HCT116 (cell line): ENCODE measurements around the gene SYCP1. TPM values are rescaled to one million over a fixed set of nuclear protein-coding genes. Genes with fewer than 3 reads are reported as not detected.

Experiments
- ATAC-seq: fragments of 200-7000 bp; cut with Tn5 transposase; 2 replicates; pipeline ENCODE4 v1.9.1; 2020; ENCODE audit warnings: mild to moderate bottlenecking, moderate library complexity
- BruUV-seq: library from RNA; stranded (reverse); fragments of 400-500 nt; replicated peaks from 2 replicates; lab custom pipeline; 2021; lab: Mats Ljungman, UMichigan
- CTCF ChIA-PET: fragments of 300-600 bp; sonication (Branson Sonifier 250); formaldehyde crosslinking; loops from one replicate; lab custom pipeline; 2021; ENCODE audit warnings: antibody characterized with exemption; lab: Charles Lee
- POLR2A ChIA-PET: fragments of 300-600, 350-600 bp; sonication (Branson Sonifier 250); formaldehyde crosslinking; loops from one replicate; lab custom pipeline; 2021; ENCODE audit warnings: antibody characterized with exemption; lab: Charles Lee
- RAD21 ChIA-PET, 2 experiments: fragments of 300-600 bp; sonication (Branson Sonifier 250); formaldehyde crosslinking; loops; one replicate each; lab custom pipeline; 2023; ENCODE audit warnings: low total read pairs in 2 of 2; ENCODE audit not compliant: uncharacterized antibody in 2 of 2, unreplicated experiment in 2 of 2, low non-redundant PET in 1 of 2; lab: Charles Lee
- DNase-seq: peaks from one replicate; pipeline ENCODE4 v3.0.0-alpha.2; 2010; ENCODE audit warnings: low read depth, low spot score
- H2AFZ ChIP-seq: fragments of 200-600 bp; shearing (Covaris generic), sonication (generic); 2 replicates; pipeline ENCODE4 v1.6.1; 2017; ENCODE audit warnings: low read depth, mixed run types, mixed read lengths, antibody characterized with exemption, low read length; ENCODE audit not compliant: poor library complexity, severe bottlenecking
- H3K27ac ChIP-seq: 2 replicates; pipeline ENCODE4 v1.5.1; 2012; ENCODE audit warnings: low read depth, low read length
- H3K27me3 ChIP-seq: fragments of 200-600 bp; sonication (generic); 2 replicates; pipeline ENCODE4 v1.6.1; 2016; ENCODE audit warnings: mixed run types, low read length, mixed read lengths; ENCODE audit not compliant: insufficient read depth
- H3K36me3 ChIP-seq, 2 experiments: fragments of 200-500 bp in 1 of 2; fragments of 200-600 bp in 1 of 2; sonication (Bioruptor generic) in 1 of 2; sonication (generic) in 1 of 2; 2 replicates each; pipeline versions ENCODE4 v1.5.1 to v1.6.1; 2014 to 2016; ENCODE audit warnings: low read length in 2 of 2, inconsistent platforms in 1 of 2, mixed read lengths in 1 of 2, mixed run types in 1 of 2; ENCODE audit not compliant: insufficient read depth in 2 of 2, control insufficient read depth in 1 of 2
- H3K4me1 ChIP-seq, 2 experiments: fragments of 200-600 bp in 1 of 2; sonication (generic) in 1 of 2; 2 replicates each; pipeline versions ENCODE4 v1.5.1 to v1.6.1; 2012 to 2017; ENCODE audit warnings: low read length in 2 of 2, inconsistent platforms in 1 of 2, mild to moderate bottlenecking in 1 of 2, mixed read lengths in 1 of 2, mixed run types in 1 of 2, moderate library complexity in 1 of 2; ENCODE audit not compliant: insufficient read depth in 2 of 2, control insufficient read depth in 1 of 2
- H3K4me2 ChIP-seq: fragments of 200-600 bp; sonication (generic); 2 replicates; pipeline ENCODE4 v1.6.1; 2017; ENCODE audit warnings: mixed run types, low read length, mixed read lengths
- H3K4me3 ChIP-seq, 2 experiments: fragments of 200-600 bp in 1 of 2; sonication (generic) in 1 of 2; replicated peaks in 1 of 2; 2 replicates each; pipeline ENCODE4 v1.5.1; 2011 to 2016; ENCODE audit warnings: low read length in 2 of 2, control low read depth in 1 of 2, low read depth in 1 of 2, mild to moderate bottlenecking in 1 of 2, mixed read lengths in 1 of 2, mixed run types in 1 of 2
- H3K79me2 ChIP-seq: fragments of 200-600 bp; sonication (generic); 2 replicates; pipeline ENCODE4 v1.6.1; 2017; ENCODE audit warnings: mild to moderate bottlenecking, mixed run types, low read length, moderate library complexity, mixed read lengths; ENCODE audit not compliant: insufficient read depth
- H3K9ac ChIP-seq: fragments of 200-600 bp; sonication (generic); 2 replicates; pipeline ENCODE4 v1.6.1; 2016; ENCODE audit warnings: low read length, mixed read lengths
- H3K9me2 ChIP-seq: fragments of 200-600 bp; sonication (generic), shearing (Covaris generic); 2 replicates; pipeline ENCODE4 v1.6.1; 2017; ENCODE audit warnings: mixed run types, mild to moderate bottlenecking, moderate library complexity; ENCODE audit not compliant: insufficient read depth
- H3K9me3 ChIP-seq, 2 experiments: fragments of 200-500 bp in 1 of 2; fragments of 200-600 bp in 1 of 2; sonication (Bioruptor generic) in 1 of 2; sonication (generic) in 1 of 2; 2 replicates each; pipeline ENCODE4 v1.6.1; 2014 to 2017; ENCODE audit warnings: low read length in 2 of 2, mixed read lengths in 2 of 2, inconsistent platforms in 1 of 2, low read depth in 1 of 2, mild to moderate bottlenecking in 1 of 2, mixed run types in 1 of 2, moderate library complexity in 1 of 2; ENCODE audit not compliant: control insufficient read depth in 1 of 2, insufficient read depth in 1 of 2
- H4K20me1 ChIP-seq: fragments of 200-600 bp; sonication (generic), shearing (Covaris generic); 2 replicates; pipeline ENCODE4 v1.6.1; 2017; ENCODE audit warnings: mixed run types, mild to moderate bottlenecking, moderate library complexity; ENCODE audit not compliant: insufficient read depth
- CBX3 ChIP-seq: IDR thresholded peaks from 2 replicates; pipeline ENCODE4 v1.6.1; 2012; ENCODE audit warnings: low read depth
- CEBPB ChIP-seq: IDR thresholded peaks from 2 replicates; pipeline ENCODE4 v1.6.1; 2012; ENCODE audit warnings: low read depth
- CTCF ChIP-seq, 3 experiments: fragments of 200-600 bp in 1 of 3; sonication (generic) in 1 of 3; IDR thresholded peaks in 2 of 3; conservative IDR thresholded peaks in 1 of 3; 2 replicates each; pipeline ENCODE4 v1.5.1; 2012 to 2017; ENCODE audit warnings: low read depth in 2 of 3, low read length in 2 of 3, antibody characterized with exemption in 1 of 3, borderline replicate concordance in 1 of 3, control low read depth in 1 of 3, mild to moderate bottlenecking in 1 of 3, mixed read lengths in 1 of 3, mixed run types in 1 of 3, moderate library complexity in 1 of 3; ENCODE audit not compliant: insufficient read depth in 1 of 3
- EGR1 ChIP-seq: IDR thresholded peaks from 2 replicates; pipeline ENCODE4 v1.6.1; 2012; ENCODE audit warnings: low read depth
- ELF1 ChIP-seq: IDR thresholded peaks from 2 replicates; pipeline ENCODE4 v1.6.1; 2012; ENCODE audit warnings: low read depth, borderline replicate concordance
- EZH2 ChIP-seq: fragments of 200-600 bp; sonication (generic); IDR thresholded peaks from 2 replicates; pipeline ENCODE4 v1.6.1; 2017; ENCODE audit warnings: antibody characterized with exemption, mixed run types
- EZH2phosphoT487 ChIP-seq: fragments of 200-600 bp; IDR thresholded peaks from 2 replicates; pipeline ENCODE4 v1.6.1; 2018; ENCODE audit warnings: antibody characterized with exemption, borderline replicate concordance
- JUND ChIP-seq: IDR thresholded peaks from 2 replicates; pipeline ENCODE4 v1.6.1; 2012
- POLR2A ChIP-seq: IDR thresholded peaks from 2 replicates; pipeline ENCODE4 v1.7.0; 2011; ENCODE audit warnings: borderline replicate concordance; ENCODE audit not compliant: insufficient read depth, insufficient read length; ENCODE audit errors: extremely low read depth
- POLR2AphosphoS5 ChIP-seq: IDR thresholded peaks from 2 replicates; pipeline ENCODE4 v1.6.1; 2011; ENCODE audit warnings: mild to moderate bottlenecking, low read depth, low read length, moderate library complexity
- RAD21 ChIP-seq: IDR thresholded peaks from 2 replicates; pipeline ENCODE4 v1.6.1; 2012; ENCODE audit warnings: low read depth, mild to moderate bottlenecking
- SP1 ChIP-seq: IDR thresholded peaks from 2 replicates; pipeline ENCODE4 v1.6.1; 2012; ENCODE audit warnings: low read depth
- TCF7L2 ChIP-seq: IDR thresholded peaks from 2 replicates; pipeline ENCODE4 v1.7.0; 2011; ENCODE audit warnings: borderline replicate concordance, inconsistent platforms; ENCODE audit not compliant: insufficient read depth, insufficient read length; ENCODE audit errors: extremely low read depth
- YY1 ChIP-seq: IDR thresholded peaks from 2 replicates; pipeline ENCODE4 v1.6.1; 2011; ENCODE audit warnings: low read length, low read depth, moderate library complexity, mild to moderate bottlenecking; ENCODE audit not compliant: insufficient replicate concordance; ENCODE audit errors: extremely low read depth
- ZFX ChIP-seq: fragments of 450-650 bp; IDR thresholded peaks from 2 replicates; pipeline ENCODE4 v1.6.1; 2017
- ZNF274 ChIP-seq: fragments of 200-500 bp; sonication (Bioruptor generic); IDR thresholded peaks from 2 replicates; pipeline ENCODE4 v1.6.1; 2014; ENCODE audit warnings: mild to moderate bottlenecking, low read depth, low read length, inconsistent platforms
- intact Hi-C: fragments of 100-400 bp; cut with micrococcal nuclease; formaldehyde crosslinking; loops from 2 replicates; pipeline ENCODE4 v1.10.0; 2022
- total RNA-seq: library from RNA; stranded (reverse); gene quantifications from one replicate; pipeline ENCODE4 v1.2.1, GENCODE V29; 2021; ENCODE audit not compliant: unreplicated experiment
- TF ChIP-seq, protein P1 (sequence below): IDR thresholded peaks from 2 replicates; pipeline ENCODE4 v1.6.1; 2012
- TF ChIP-seq, protein P2 (sequence below): IDR thresholded peaks from 2 replicates; pipeline ENCODE4 v1.6.1; 2011; ENCODE audit warnings: mild to moderate bottlenecking, low read length, moderate library complexity; ENCODE audit not compliant: insufficient replicate concordance; ENCODE audit errors: extremely low read depth
- TF ChIP-seq, protein P3 (sequence below): IDR thresholded peaks from 2 replicates; pipeline ENCODE4 v1.6.1; 2012; ENCODE audit warnings: low read depth

Gene SYCP1
- total RNA-seq, 1 experiment from 2014 or later: not detected

GRCh38 chr1:114853584-114853983 is 1.1 kb upstream of the SYCP1 start:
- CTCF ChIA-PET: no interaction called here
- Histone ChIP-seq H3K27me3 (no peaks in the 10 kb centered on the region), H3K9me3 (no peaks in the 10 kb centered on the region), H3K27ac (no peak overlapping the region), H3K4me3 (no peak overlapping the region), H3K4me1 (no peaks in the 10 kb centered on the region), H2AFZ (no peak overlapping the region), H3K36me3 (no peaks in the 10 kb centered on the region), H3K9me2 (no peaks in the 10 kb centered on the region), H3K4me2 (no peak overlapping the region), H3K9ac (no peak overlapping the region), H4K20me1 (no peaks in the 10 kb centered on the region)
- DNase-seq: no peak
- intact Hi-C loops: no loop called here
- no TSS peak for BruUV-seq
- POLR2A ChIA-PET: no interaction called here
- RAD21 ChIA-PET: no interaction called here
- ATAC-seq: no peak
- TF ChIP-seq, protein P1, sequence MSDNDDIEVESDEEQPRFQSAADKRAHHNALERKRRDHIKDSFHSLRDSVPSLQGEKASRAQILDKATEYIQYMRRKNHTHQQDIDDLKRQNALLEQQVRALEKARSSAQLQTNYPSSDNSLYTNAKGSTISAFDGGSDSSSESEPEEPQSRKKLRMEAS: no peak
- TF ChIP-seq ELF1 (no peak), RAD21 (no peak), JUND (no peak), YY1 (no peak), ZFX (no peak), EZH2phosphoT487 (no peak), SP1 (no peak), POLR2A (no peak), ZNF274 (no peak), CBX3 (no peak), EZH2 (no peak), POLR2AphosphoS5 (no peak), CTCF (IDR thresholded peaks at IDR 0.05 in 2 of 3, conservative IDR thresholded peaks at IDR 0.05 in 1 of 3; ENCODE audit: borderline replicate concordance in 1 of 3, insufficient read depth in 1 of 3, low read depth in 2 of 3, low read length in 2 of 3) (no peak), TCF7L2 (no peak), CEBPB (no peak), EGR1 (no peak)
- TF ChIP-seq, protein P2, sequence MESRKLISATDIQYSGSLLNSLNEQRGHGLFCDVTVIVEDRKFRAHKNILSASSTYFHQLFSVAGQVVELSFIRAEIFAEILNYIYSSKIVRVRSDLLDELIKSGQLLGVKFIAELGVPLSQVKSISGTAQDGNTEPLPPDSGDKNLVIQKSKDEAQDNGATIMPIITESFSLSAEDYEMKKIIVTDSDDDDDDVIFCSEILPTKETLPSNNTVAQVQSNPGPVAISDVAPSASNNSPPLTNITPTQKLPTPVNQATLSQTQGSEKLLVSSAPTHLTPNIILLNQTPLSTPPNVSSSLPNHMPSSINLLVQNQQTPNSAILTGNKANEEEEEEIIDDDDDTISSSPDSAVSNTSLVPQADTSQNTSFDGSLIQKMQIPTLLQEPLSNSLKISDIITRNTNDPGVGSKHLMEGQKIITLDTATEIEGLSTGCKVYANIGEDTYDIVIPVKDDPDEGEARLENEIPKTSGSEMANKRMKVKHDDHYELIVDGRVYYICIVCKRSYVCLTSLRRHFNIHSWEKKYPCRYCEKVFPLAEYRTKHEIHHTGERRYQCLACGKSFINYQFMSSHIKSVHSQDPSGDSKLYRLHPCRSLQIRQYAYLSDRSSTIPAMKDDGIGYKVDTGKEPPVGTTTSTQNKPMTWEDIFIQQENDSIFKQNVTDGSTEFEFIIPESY: no peak
- TF ChIP-seq, protein P3, sequence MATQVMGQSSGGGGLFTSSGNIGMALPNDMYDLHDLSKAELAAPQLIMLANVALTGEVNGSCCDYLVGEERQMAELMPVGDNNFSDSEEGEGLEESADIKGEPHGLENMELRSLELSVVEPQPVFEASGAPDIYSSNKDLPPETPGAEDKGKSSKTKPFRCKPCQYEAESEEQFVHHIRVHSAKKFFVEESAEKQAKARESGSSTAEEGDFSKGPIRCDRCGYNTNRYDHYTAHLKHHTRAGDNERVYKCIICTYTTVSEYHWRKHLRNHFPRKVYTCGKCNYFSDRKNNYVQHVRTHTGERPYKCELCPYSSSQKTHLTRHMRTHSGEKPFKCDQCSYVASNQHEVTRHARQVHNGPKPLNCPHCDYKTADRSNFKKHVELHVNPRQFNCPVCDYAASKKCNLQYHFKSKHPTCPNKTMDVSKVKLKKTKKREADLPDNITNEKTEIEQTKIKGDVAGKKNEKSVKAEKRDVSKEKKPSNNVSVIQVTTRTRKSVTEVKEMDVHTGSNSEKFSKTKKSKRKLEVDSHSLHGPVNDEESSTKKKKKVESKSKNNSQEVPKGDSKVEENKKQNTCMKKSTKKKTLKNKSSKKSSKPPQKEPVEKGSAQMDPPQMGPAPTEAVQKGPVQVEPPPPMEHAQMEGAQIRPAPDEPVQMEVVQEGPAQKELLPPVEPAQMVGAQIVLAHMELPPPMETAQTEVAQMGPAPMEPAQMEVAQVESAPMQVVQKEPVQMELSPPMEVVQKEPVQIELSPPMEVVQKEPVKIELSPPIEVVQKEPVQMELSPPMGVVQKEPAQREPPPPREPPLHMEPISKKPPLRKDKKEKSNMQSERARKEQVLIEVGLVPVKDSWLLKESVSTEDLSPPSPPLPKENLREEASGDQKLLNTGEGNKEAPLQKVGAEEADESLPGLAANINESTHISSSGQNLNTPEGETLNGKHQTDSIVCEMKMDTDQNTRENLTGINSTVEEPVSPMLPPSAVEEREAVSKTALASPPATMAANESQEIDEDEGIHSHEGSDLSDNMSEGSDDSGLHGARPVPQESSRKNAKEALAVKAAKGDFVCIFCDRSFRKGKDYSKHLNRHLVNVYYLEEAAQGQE: no peak
- TF ChIP-seq, all 23 proteins: peak for 0
- no peaks in the 10 kb centered on the region for H3K79me2 ChIP-seq
